ENCODE data around the gene SELENOW.

DNA sequence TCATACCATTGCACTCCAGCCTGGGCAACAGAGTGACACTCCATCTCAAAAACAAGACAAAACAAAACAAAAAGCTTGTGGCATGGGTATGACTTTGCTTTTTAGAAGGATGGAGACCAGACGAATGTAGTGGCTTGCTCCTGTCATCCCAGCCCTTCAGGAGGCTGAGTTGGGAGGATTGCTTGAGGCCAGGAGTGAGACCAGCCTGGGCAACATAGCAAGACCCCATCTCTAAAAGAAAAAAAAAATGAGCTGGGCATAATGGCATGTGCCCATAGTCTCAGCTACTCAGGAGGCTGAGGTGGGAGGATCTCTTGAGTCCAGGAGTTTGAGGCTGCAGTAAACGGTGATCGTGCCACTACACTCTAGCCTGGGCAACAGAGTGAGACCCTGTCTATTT lies 16.4 kb upstream of the SELENOW start:
- TF ChIP-seq, protein P1, sequence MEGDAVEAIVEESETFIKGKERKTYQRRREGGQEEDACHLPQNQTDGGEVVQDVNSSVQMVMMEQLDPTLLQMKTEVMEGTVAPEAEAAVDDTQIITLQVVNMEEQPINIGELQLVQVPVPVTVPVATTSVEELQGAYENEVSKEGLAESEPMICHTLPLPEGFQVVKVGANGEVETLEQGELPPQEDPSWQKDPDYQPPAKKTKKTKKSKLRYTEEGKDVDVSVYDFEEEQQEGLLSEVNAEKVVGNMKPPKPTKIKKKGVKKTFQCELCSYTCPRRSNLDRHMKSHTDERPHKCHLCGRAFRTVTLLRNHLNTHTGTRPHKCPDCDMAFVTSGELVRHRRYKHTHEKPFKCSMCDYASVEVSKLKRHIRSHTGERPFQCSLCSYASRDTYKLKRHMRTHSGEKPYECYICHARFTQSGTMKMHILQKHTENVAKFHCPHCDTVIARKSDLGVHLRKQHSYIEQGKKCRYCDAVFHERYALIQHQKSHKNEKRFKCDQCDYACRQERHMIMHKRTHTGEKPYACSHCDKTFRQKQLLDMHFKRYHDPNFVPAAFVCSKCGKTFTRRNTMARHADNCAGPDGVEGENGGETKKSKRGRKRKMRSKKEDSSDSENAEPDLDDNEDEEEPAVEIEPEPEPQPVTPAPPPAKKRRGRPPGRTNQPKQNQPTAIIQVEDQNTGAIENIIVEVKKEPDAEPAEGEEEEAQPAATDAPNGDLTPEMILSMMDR (IDR thresholded peaks at IDR 0.05; ENCODE audit: control extremely low read depth in 1 of 3, insufficient read depth in 1 of 3, low read depth in 1 of 3, low read length in 3 of 3): no peak
- no peak for TF ChIP-seq RFX5 (IDR thresholded peaks at IDR 0.05; ENCODE audit: borderline replicate concordance, low read depth, low read length)
- TF ChIP-seq GABPA (IDR thresholded peaks at IDR 0.05; ENCODE audit: borderline replicate concordance, insufficient read depth, low read length): no peak
- TF ChIP-seq EZH2 (IDR thresholded peaks at IDR 0.05; ENCODE audit: low read depth, low read length, severe bottlenecking): no peak
- no peak for TF ChIP-seq EP300 (IDR thresholded peaks at IDR 0.05; ENCODE audit: borderline replicate concordance in 1 of 2, low read depth in 2 of 2, low read length in 2 of 2)
- TF ChIP-seq HDAC2 (IDR thresholded peaks at IDR 0.05; ENCODE audit: borderline replicate concordance in 1 of 2, low read depth in 2 of 2, low read length in 2 of 2): no peak
- no peak for TF ChIP-seq E2F6 (IDR thresholded peaks at IDR 0.05)
- TF ChIP-seq, protein P2, sequence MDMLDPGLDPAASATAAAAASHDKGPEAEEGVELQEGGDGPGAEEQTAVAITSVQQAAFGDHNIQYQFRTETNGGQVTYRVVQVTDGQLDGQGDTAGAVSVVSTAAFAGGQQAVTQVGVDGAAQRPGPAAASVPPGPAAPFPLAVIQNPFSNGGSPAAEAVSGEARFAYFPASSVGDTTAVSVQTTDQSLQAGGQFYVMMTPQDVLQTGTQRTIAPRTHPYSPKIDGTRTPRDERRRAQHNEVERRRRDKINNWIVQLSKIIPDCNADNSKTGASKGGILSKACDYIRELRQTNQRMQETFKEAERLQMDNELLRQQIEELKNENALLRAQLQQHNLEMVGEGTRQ (IDR thresholded peaks at IDR 0.05; ENCODE audit: low read length): no peak

Data from H1 (cell line).